ENCODE results near the gene LMAN1L. TPM values are rescaled to one million over a fixed set of nuclear protein-coding genes. Genes with fewer than 3 reads are reported as not detected.
A peak's percentile ranks its signal among the peaks of the same experiment; 100 is the strongest.

Gene LMAN1L
- total RNA-seq, 2 experiments from 2014 or later, result 0.09 to 0.38 TPM

DNA sequence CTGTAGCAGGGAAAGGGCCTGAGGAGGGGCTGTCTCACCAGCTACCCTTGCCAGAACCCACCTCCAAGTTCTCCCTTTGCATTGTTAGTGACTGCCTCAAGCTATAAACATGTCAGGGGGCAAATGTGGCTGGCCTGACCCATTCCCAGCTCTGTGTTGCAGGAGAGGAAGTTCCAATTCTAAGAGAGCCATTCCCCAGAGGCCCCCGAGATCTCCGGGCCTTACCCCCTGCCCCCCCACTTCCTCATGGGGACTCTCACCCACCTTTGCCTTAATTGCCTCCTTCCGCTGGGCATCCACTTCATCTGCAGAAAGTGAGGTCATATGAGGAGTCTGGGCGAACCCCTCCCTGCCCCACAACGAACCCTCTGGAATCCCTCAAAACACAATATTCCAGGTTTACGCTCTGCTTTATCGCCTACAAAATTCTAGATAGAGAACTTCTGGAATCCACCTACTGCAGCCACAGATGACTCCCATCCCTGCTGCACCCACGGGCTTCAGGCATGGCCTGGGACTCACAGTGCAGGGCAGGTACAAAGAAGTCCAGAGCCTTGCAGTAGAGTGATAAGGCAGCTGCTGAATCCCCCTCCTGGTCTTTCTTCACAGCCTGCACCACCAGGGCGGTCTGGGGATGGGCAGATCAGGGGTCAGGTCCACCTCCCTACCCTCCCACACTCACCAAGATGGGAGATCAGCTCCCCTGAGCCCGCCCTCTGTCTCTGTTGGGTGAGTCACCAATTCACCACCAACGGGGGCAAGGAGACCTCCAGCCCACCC is 26.3 kb downstream of the LMAN1L start:
- intact Hi-C loops (cut with micrococcal nuclease; ENCODE audit: unreplicated experiment), result no loop called here
- CTCF ChIA-PET (ENCODE audit: unreplicated experiment), result interaction anchor here (0.7 kb wide), 1 partner anchor 64 kb away, joined by 4 read pairs; no protein-coding TSS in a partner anchor
- no peak overlapping the region for H2AFZ ChIP-seq (ENCODE audit: low read length)
- no peaks in the 10 kb centered on the region for H3K9me3 ChIP-seq (ENCODE audit: low read length)
- H4K20me1 ChIP-seq (ENCODE audit: insufficient read depth, low read length), result no peaks in the 10 kb centered on the region
- no peak for TF ChIP-seq EZH2phosphoT487 (IDR thresholded peaks at IDR 0.05; ENCODE audit: borderline replicate concordance, low read depth, low read length)
- H3K9me2 ChIP-seq (ENCODE audit: insufficient read depth, low read length), result no peaks in the 10 kb centered on the region
- H3K4me1 ChIP-seq (ENCODE audit: insufficient read depth, low read length, poor library complexity, severe bottlenecking), result peaks cover 24% of the 10 kb centered on the region
- H3K27ac ChIP-seq (ENCODE audit: low read depth, low read length, poor library complexity, severe bottlenecking), result no peak overlapping the region
- H3K79me2 ChIP-seq (ENCODE audit: insufficient read depth, low read depth, low read length), result no peaks in the 10 kb centered on the region
- BruUV-seq (replicated peaks), result no TSS peak
- no peak overlapping the region for H3K4me2 ChIP-seq (ENCODE audit: low read length)
- H3K4me3 ChIP-seq (ENCODE audit: low read depth, low read length, poor library complexity, severe bottlenecking), result no peak overlapping the region
- H3K36me3 ChIP-seq (ENCODE audit: insufficient read depth, low read length), result peaks cover 3% of the 10 kb centered on the region; the same call in 1 of the 2 replicates
- POLR2A ChIA-PET, result no interaction called here
- no peak for DNase-seq (ENCODE audit: low spot score)

DNA sequence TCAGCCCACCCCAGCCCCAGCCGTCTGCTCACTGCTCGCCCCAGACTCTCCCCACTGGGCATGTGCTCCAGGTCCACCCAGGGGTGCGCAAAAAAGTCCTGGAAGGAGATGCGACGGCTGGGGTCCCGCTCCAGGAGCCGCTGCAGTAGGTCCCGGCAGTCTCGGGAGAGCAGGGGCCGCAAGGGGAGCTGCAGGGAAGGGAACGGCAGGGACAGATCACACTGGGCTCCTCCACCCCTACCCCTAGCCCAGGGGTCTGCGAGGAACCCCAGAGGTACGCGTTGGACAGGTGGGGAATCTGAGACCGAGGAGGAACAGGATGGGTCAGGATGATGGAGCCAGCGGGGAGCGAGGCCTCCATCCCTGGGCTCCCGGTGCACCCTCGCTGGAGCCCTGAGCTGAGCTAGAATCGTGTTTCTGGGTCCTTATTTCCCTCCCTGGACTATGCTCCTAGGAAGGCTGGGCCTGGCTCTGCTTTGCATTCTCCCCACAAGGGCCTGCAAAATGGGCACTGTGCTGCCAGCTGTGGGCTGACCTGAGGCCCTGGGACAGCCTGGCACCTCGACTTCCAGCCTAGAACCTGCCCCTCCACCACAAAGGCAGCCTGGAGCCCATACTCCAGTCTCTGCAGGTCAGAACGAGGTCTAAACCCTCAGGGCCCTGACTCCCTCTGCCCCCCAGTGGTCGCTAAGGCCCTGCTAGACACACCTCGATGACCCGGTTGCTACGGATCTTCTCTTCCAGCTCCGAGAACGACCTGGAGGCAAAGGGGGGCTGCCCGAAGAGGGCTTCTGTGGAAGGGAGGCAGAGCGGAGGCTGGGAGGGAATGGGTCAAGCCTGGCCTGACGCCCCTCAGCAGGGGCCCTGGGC is 27.1 kb downstream of the LMAN1L start:
- intact Hi-C loops (cut with micrococcal nuclease; ENCODE audit: unreplicated experiment), result no loop called here
- H3K4me1 ChIP-seq (ENCODE audit: insufficient read depth, low read length, poor library complexity, severe bottlenecking), result peaks cover 25% of the 10 kb centered on the region

More for the DNA sequence above, 27.1 kb downstream of the LMAN1L start:
- no peaks in the 10 kb centered on the region for H3K9me3 ChIP-seq (ENCODE audit: low read length)
- TF ChIP-seq, protein P1, sequence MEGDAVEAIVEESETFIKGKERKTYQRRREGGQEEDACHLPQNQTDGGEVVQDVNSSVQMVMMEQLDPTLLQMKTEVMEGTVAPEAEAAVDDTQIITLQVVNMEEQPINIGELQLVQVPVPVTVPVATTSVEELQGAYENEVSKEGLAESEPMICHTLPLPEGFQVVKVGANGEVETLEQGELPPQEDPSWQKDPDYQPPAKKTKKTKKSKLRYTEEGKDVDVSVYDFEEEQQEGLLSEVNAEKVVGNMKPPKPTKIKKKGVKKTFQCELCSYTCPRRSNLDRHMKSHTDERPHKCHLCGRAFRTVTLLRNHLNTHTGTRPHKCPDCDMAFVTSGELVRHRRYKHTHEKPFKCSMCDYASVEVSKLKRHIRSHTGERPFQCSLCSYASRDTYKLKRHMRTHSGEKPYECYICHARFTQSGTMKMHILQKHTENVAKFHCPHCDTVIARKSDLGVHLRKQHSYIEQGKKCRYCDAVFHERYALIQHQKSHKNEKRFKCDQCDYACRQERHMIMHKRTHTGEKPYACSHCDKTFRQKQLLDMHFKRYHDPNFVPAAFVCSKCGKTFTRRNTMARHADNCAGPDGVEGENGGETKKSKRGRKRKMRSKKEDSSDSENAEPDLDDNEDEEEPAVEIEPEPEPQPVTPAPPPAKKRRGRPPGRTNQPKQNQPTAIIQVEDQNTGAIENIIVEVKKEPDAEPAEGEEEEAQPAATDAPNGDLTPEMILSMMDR (conservative IDR thresholded peaks at IDR 0.05; ENCODE audit: low read length), result peak; percentile 73
- TF ChIP-seq EZH2phosphoT487 (IDR thresholded peaks at IDR 0.05; ENCODE audit: borderline replicate concordance, low read depth, low read length), result no peak
- no peaks in the 10 kb centered on the region for H4K20me1 ChIP-seq (ENCODE audit: insufficient read depth, low read length)
- no peaks in the 10 kb centered on the region for H3K9me2 ChIP-seq (ENCODE audit: insufficient read depth, low read length)
- no peak overlapping the region for H3K27ac ChIP-seq (ENCODE audit: low read depth, low read length, poor library complexity, severe bottlenecking)
- no peaks in the 10 kb centered on the region for H3K79me2 ChIP-seq (ENCODE audit: insufficient read depth, low read depth, low read length)
- no peak overlapping the region for H2AFZ ChIP-seq (ENCODE audit: low read length)
- BruUV-seq (replicated peaks), result no TSS peak
- peak; percentile 60 for DNase-seq (ENCODE audit: low spot score)
- ChIA-PET POLR2A (no interaction called here), CTCF (ENCODE audit: unreplicated experiment) (interaction anchor here (0.7 to 1.9 kb wide), 2 partner anchors 62 to 63 kb away, joined by 4 to 6 read pairs; no protein-coding TSS in a partner anchor)
- peaks cover 7% of the 10 kb centered on the region; the same call in 1 of the 2 replicates for H3K36me3 ChIP-seq (ENCODE audit: insufficient read depth, low read length)
- H3K4me3 ChIP-seq (ENCODE audit: low read depth, low read length, poor library complexity, severe bottlenecking), result no peak overlapping the region
- no peak overlapping the region for H3K4me2 ChIP-seq (ENCODE audit: low read length)
